Measurements from ENCODE around the gene PLXNA4.

PLXNA4 gene

DNA sequence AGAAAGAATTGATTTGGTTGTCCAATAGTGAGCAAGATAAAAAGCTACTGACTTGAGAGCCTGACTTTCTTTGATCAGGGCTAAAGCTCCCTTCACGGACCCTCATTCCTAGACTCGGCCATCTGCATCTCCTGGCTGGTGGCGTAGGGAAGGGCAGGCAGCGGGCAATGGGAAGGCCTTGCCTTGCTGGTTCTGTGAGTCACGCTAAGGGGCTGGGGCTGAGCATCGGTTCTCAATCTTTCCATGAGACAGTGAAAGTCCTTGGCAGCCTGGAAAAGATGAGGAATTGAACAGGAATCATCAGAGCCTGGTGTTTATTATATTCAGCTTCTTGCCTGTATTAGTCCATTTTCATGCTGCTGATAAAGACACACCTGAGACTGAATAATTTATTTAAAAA, 475.3 kb downstream of the PLXNA4 start:
- no peak for FAIRE-seq

DNA sequence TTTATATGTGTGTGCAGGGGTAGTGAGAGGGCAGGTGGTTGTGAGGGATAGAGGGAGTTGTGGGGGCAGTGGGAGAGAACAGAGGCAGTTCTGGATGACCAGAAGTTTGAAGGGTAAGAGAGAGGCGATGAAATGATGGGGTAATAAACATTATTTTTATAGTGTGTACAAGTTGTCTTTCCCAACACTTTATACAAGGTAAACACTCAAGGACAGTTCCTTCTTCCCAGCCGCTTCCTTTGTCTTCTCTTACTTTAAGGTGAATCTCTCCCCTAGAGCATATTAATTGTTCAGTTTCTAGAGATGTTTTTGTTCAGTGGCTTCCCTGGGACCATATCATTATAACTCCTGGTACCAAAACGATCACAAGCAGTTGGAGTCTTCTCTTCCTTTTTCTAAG, 475.8 kb downstream of the PLXNA4 start:
- no peak for FAIRE-seq

DNA sequence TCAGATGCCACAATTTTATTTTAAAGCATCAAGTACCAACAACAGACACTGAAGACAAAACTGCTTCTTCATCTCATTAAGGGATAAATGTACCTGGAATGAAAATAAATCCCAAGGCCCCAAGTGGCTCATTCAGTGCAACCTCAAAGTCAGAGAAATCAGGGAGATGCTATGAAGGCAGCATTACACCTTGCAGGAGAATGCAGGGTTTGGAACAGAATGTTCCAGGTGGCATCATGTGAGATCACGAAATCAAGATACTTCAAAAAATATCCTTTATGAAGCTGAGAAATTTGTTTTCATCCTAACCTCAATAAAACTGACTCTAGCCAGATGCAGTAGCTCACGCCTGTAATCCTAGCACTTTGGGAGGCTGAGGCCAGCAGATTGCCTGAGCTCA, 477.1 kb downstream of the PLXNA4 start:
- no peak for FAIRE-seq

DNA sequence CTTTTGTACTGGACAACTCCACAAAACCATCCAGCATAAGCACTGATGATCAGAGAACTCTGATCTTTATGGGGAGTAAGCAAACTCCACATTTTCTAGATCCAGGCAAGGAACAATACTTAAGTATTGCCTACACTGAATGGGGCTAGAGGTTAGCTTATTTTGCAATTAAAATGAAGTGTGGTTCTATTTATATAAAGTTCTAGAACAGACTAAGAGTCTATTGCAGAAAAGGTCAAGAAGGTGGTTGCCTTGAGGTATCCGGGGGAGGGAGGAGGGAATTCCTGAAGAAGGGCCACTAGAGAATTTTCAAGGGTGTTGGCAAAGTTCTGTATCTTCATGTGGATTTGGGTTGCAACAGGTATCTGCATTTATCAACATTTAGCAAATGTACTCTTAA, 477.9 kb downstream of the PLXNA4 start:
- FAIRE-seq: no peak

DNA sequence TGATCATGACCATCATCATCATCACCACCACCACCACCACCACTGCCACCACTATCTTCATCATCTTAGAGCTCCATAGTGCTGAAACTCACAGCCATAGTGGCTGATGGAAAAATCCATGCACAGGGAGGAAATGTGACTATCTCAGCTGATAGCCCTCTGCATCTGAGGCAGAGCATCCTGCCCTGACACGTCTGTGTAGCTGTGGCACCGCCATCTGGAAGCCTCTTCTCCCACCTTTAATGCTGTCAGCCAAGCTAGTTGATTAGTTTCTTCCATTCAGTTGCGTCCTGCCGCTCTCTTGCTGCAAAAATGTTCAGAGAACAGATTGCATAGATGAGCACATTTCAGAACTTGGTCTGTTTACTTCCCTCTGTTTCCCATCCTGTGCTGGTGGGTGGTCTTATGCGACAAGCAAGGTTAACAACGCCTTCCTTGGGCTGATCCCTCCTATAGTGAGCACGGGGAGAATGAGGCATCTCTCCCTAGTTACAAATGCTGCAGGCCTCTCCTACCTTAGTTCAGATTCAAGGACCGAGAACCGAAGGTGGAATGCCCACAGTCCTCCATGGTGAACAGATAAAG, 478.6 kb downstream of the PLXNA4 start:
- FAIRE-seq: no peak

DNA sequence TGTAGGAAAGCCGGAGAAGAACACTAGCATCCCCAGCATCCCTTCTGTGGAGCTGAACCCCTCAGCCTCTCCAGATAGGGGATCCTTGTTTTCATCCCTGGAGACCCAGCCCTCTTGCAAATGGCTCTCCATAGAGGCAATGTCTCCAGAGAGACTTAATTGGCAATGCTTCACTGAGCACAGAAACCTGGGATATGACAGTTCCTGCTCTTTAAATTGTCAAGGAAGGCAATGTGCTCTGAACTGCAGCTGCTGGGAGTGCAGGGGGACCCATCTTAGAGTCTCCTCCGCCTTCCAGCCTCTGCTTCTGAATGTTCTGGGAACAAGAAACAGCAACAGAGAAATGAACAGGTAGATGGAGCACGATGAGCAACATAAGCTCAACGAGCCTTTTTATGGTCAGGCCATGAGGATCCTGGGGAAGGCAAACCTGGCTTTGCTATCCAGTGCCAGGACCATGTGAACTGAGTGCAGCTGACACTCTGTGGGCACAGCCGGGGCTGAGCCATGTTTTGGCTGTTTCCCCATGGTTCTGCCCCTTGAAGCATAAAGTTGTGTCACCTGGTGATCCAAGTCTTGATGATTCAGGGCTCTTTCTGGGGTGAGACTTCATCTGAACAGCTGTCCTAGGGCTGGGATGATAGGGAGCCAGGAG, 481.0 kb downstream of the PLXNA4 start:
- FAIRE-seq: no peak

DNA sequence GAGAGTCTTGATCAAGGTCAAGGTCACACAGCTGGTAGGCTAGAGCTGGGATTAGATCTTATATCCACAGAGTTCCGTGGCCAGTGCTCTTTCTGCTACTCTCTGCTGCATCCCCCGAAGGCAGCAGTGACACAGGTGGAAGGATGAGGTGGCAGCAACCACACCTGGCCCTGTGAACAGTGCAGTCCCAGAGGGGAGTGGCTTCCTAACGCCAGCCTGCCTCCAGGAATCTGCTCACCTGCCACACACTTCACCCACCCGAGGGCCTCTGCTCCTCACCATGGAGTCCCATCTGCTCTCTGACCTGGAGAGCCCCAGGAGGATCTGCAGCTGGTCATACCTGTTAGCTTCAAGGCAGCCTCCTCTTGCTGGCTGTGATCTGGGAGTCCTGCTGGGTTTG, 484.2 kb downstream of the PLXNA4 start:
- no peak for FAIRE-seq

DNA sequence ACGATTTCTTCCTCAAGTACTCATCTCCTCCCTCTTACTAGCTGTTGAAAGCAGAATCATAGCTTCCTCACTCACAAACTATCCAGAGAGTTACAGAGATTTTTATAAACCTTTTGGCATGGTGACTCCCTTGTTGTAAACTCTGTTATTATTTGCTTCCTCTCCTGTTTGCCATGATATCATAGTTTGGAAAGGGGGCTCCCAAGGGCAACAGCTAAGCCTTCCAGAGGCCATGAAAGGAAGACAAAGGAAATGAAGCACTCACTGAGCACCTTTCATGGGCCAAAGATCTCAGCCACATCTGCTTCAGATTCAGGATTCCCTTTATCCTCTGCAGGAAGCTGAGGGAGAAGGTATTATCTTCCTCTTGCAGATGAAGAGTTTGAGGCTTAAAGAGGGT, 484.6 kb downstream of the PLXNA4 start:
- FAIRE-seq: no peak

DNA sequence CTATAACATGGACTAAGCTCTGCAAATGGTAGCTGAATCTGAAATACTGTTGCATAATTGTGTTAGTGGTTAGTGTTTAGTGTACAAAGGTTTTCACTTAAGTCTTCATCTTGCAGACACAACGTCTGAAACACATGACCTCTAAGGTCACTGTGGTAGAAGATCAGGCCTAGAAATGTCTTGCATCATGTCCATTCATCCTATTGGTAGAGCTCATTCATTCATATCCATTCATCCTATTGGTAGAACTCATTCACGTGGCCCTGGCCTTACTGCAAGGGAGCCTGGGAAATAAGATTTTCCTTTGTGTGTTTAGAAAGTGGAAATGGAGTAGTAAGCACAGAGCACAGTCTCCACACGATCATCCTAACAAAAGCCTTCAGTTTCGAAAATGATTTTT, 485.8 kb downstream of the PLXNA4 start:
- no peak for FAIRE-seq

DNA sequence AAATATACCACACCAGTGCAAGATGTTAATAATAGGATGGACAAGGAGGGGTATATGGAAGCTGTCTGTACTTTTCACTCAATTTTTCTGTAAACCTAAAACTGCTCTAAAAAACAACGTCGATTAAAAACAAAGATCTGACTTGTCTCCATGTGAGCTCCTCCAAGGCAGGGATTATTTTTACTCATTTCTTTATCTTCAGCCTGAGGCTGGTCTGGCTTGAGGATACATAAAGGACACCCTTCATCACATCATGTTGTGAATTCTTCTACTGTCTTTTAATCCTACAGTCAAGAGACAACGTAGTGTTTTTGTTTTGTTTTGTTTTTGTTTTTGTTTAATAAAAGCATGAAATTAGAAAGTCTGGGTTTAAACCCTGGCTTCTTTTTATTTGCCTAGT, 486.9 kb downstream of the PLXNA4 start:
- FAIRE-seq: no peak

DNA sequence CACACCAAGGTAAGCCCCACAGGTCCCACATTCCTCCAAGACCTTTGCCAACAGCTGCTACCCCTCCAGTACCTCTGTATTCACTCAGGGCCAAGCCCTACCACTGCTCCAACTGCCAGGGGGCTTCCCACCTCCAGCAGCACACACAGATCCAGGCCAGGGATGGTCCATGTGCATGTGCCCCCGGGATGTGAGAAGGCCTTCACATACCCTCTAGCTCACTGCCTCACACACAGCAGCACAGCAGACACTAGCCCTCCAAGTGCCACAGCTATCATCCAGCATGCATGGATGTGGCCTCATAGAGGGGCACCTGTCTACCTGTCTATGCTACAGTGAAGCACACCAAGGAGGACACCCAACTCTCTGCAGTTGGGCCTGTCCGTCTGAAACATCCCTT, 488.8 kb downstream of the PLXNA4 start:
- no peak for FAIRE-seq

DNA sequence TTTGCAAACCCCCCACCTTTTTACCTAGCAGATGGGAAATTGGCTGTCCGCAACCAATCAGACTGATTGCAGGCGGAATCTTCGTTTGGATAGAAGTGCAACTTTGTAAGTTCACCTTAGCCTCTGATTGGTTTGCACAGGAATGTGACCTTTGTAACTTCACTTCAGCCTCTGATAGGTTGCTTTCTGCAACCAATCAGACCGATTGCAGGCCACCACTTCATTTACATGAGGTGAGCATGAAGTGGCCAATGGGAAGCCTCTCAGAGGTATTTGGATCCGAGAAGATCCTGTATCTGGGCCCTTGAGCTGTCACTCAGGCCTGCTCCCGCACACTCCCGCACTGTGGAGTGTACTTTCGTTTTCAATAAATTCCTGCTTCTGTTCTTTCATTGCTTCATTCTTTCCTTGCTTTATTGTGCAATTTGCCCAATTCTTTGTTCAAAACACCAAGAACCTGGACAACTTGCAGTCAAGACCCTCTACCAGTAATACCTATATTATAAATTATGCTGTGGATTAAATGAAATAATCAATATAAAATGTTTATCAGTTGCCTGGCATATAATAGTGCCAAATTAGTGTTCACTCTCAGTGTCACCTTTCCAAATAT, 491.4 kb downstream of the PLXNA4 start:
- no peak for FAIRE-seq

DNA sequence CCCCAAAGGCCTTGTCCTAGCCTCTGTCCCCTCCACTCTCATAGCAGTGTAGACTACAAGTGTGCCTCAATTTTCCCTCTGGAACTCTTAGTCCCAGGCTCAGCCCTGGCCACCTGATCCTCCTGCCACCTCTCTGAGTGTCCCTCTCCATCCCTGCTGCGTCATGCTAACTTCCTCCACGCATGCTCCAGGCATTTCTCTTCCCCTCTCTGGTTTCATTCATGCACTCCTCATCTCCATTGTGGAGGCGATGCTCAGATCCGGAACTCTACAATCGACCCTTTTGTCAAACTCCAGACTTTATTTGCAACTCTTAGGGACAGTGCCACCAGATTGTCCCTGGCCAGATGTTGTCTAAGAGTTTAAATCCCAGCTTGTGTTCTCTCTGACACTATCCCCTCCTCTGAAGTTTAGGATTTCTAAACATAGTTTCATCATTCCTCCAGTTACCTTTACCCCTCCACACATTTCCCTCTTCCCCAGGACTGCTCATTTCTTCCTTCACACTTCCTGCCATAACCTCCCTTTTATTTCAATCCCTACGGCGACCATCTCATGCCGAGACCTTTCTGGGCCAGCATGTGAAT, 492.6 kb downstream of the PLXNA4 start:
- no peak for FAIRE-seq

DNA sequence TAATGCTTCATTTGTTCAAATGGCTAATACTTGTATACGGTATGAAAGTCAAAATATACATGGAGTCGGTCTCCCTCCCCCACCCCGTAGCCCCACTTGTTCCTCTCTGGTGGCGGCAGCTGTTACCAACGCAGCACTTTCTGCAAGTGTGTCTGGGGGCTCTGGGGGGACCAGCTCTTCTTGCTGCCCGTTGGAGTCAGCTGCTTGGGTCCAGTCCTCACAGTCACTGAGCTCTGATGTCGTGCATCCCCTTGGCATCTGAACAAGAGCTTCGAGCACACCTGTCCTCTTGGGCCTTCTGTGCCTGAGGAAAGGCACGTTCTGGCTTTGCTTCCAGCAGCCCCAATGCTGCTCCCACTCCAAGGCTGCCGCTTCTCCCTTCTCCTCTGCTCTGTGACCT, 493.1 kb downstream of the PLXNA4 start:
- FAIRE-seq: no peak

DNA sequence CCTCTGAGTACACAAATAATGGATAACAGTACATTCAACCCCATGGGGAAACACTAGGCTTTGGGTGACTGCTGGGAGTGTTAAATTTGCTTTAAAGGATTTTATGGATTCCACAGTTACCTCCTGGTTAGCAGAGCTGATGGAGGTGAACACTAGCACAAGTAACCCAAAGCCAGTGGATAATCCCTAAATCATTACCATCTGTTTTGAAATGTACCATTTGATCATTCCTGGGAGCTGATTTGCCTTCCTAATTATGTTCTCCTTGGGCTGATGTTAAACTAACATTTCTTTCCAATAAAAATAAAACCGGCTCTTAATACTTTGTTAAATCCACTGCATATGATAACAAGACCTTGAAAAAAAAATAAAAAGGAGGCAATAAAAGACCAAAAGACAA, 493.9 kb downstream of the PLXNA4 start:
- FAIRE-seq: no peak

DNA sequence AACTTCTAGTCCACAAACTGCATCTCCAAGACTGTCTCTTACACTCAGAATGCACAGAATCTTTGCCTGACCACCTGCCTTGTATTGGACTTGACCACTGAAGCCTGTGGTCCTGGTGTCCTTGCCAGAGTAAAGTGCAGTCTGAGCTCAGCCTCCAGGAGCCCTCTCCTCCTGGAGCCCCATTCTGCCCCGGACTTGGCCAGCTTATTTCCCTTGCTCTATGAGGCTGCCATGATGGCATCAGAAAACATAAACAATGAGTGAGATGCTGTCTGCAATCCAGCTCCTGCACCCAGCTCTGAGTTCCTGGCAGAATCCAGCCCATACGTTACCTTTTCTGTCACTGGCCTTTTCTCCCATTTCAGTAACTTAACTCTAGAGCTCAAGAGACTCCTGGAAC, 494.6 kb downstream of the PLXNA4 start:
- no peak for FAIRE-seq

DNA sequence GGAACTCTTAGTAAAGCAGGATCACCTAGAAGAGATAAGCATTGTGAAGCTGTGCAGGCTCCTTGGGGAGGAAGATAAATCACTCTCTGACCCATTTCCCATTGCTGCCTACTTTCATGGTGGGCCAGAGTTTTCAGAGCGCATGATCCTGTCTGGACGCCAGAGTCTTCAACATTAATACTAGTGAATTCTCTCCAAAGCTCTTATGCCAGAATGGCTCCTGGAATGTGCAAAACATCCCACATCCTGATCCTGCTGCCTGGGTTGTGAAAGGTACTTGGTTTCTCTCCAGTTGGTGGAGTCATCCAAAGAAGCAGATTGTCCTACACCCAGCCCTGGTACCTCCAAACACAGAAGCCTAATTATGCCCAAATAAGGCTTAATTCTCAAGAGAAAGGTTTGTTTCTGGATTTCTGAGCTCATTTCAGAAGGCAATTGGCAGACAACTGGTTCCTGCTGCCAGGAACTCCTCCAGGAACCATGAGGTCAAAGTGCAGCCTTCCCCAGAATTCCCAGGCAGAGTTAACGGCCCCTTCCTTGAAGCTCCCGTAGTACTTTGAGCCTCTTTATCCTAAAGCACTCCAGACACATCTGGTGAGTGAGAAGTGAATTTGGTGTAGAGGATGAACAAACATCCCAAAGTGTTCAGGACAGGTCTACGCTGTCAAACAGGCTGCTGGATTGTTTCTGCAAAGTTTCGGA, 495.2 kb downstream of the PLXNA4 start:
- no peak for FAIRE-seq

DNA sequence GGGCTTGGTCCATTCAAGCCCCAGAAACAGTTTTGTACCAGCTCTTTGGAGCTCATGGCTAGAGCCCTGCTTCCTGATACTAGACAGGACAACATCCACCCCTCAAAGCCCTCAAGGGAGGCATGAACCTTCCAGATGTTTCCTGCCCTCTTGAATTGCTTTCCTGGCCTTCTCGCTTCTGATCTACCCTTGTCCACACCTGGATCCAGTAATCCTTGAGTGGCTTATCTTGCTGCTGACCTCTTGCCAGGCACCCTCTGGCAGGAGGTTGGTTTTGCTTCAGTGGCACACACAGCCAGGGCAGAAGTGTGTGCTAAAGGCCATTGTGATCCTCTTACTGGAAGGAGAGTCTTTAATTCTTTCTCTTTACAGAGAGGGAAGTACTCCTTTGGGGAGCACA, 495.8 kb downstream of the PLXNA4 start:
- no peak for FAIRE-seq

DNA sequence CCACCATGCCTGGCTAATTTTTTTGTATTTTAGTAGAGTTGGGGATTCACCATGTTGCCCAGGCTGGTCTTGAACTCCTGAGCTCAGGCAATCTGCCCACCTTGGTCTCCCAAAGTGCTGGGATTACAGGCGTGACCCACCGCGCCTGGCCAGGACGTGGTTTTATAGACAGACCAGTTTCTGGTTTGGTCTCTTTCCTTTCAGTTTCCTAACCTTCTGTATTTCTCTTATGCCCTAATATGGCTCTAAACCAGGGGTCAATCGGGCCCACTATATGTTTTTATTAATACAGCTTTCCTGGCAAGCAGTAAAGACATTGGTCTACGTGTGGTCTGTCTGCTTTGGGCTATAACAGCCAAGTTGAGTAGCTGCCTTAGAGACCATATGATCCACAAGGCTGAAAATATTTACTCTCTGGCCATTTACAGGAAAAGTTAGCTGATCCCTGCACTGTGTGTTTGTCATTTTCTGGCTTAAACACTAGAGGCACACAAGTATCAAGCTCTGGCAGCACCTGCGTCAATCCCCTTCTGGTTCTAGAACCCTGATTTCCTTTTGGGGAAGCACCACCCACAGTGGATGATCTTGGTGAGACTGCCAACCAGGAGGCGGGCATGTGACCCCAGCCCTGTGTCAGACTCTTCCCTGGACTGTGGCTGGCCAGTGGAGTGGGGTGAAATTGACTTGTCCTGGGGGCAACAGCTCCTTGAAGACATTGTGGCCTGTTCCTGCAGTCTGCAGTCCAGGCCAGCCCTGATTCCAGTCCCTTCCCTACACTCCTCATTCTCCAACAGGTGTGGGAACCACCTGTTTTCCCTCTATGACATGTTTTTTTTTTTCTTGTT, 497.2 kb downstream of the PLXNA4 start:
- no peak for FAIRE-seq

DNA sequence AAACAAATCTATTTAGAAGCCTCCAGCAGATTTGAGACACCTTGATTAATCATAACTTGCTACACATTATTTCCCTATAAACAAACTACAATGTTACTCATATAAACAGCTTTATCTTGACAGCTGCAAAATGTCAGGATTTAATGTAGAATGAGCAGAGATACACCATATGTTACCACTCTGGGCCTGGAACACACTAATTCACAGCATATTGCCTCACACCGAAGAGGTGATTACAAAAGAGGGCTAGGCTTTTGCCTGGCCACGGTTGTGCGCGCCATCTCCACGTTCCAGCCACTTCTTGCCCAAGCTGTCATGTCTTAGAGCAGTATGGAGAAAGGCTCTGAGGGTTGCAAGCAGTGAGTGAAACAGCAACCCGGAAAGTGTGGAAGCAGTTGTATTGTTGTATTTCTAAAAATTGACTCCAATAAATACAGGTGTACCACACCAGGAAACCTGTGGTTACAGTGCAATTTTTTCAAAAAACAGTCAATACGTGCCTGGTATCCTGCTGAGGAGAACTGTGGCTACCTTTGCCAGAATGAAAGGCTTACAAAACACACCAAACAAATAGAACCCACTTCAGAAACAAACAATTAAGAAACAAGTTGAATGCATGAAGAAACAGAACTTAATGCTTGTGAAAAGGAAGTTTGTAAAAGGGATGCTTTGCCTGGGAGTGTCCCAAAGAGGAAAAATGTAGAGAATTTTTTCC, 498.1 kb downstream of the PLXNA4 start:
- no peak for FAIRE-seq

DNA sequence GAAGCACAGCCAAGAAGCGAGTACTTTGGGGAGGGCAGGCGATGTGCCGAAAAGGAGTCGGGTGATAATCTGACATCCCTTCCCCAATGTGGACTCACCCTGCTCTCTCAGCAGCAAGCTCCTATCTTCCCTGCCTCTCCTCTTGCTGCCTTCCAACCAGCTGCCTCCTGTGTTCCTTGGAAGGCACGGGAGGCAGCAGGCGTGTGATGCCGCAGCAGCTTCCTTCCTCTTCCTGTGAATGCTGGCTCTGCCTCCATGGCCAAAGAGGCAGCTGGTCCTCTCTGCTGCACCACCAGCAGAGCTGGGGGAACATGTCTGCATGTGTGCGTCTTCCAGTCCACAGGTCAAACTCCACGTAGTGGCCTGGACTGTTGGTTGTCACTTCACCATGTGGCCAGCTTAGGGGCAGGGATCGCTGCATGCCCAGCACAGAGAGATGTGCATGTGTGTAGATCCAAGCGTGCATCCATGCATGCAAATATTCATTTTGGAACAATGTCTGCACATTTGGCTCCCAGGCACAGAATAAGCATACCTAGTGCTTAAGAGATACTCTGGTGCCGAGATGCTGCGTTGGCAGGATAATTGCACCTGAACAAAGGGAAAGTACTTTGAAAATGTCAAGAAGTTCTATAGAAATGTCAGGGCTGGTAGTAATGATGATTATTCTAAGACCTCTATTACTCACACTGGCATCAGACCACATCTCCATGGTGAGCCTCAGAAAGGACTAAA, 499.8 kb downstream of the PLXNA4 start:
- no peak for FAIRE-seq
